Pancreas (tissue), 10 donors: Measurements from ENCODE around the gene COQ8B. TPM values are rescaled to one million over a fixed set of nuclear protein-coding genes. Genes with fewer than 3 reads are reported as not detected.

Experiments
- ATAC-seq, 4 donors: fragments of 200-7000 bp; cut with Tn5 transposase; one replicate each; pipeline versions ENCODE4 v1.8.0 to v1.9.1; 2020; ENCODE audit warnings: mild to moderate bottlenecking in 4 of 4, moderate library complexity in 4 of 4
- DNase-seq, 6 donors: peaks; one replicate each; pipeline ENCODE4 v3.0.0-alpha.2; 2020
- FAIRE-seq: peaks from 2 replicates; lab custom pipeline; 2012; peaks lifted over from hg19 to GRCh38; lab: Jason Lieb, UNC
- H3K27ac ChIP-seq, 4 donors: fragments of 200-600 bp; sonication (generic); 1 replicate in 3 of 4; 2 replicates in 1 of 4; pipeline versions ENCODE4 v1.5.0 to v1.8.0; 2020
- H3K27me3 ChIP-seq, 4 donors: fragments of 200-600 bp; one replicate each; pipeline ENCODE4 v1.8.0; 2021
- H3K36me3 ChIP-seq, 3 donors: fragments of 200-600 bp; sonication (generic) in 1 of 3; one replicate each; pipeline versions ENCODE4 v1.5.0 to v1.8.0; 2020 to 2021
- H3K4me1 ChIP-seq, 3 donors: fragments of 200-600 bp; one replicate each; pipeline ENCODE4 v1.8.0; 2021
- H3K4me3 ChIP-seq, 4 donors: fragments of 200-600 bp; sonication (generic) in 2 of 4; one replicate each; pipeline versions ENCODE4 v1.5.0 to v1.8.0; 2020 to 2021
- H3K9me3 ChIP-seq, 4 donors: fragments of 200-600 bp; one replicate each; pipeline ENCODE4 v1.8.0; 2021
- CTCF ChIP-seq, 4 donors: fragments of 200-600 bp; sonication (generic) in 3 of 4; IDR thresholded peaks; one replicate each; pipeline versions ENCODE4 v1.5.0 to v1.8.0; 2021; ENCODE audit warnings: antibody characterized with exemption in 4 of 4
- WGBS, 2 donors: extraction: QIAGEN DNeasy Blood & Tissue Kit; methylation state at CpG; one replicate each; pipeline ENCODE4 v1.1.7; 2013; 5-methylcytosine and 5-hydroxymethylcytosine counted together
- intact Hi-C, 3 donors: fragments of 100-400 bp; cut with DNase I; formaldehyde crosslinking; loops; one replicate each; pipeline versions ENCODE4 v1.11.1 to v1.14.2; 2022
- polyA plus RNA-seq, 2 donors: library from polyadenylated mRNA; stranded (reverse); fragments of 200-250 nt; gene quantifications; one replicate each; pipeline ENCODE4 v1.2.3, GENCODE V29; 2013
- total RNA-seq, 6 donors: library from RNA; stranded (reverse); fragmentation: NEBNext Ultra II Directional in 4 of 6; extraction: Animal tissue kit (Norgen Biotek cat#: 25700) in 4 of 6; gene quantifications; one replicate each; pipeline versions ENCODE4 v1.2.1 to v1.2.4, GENCODE V29; 2021 to 2023
- donor health status: healthy with polysubstance abuse.
- donor health status: DM: no; HTN: no; CAD: no; lungs with moderate emphysema.
- donor health status: DM: no; HTN: no; CAD: no.
- donor health status: control.
- donor health status: control.
- donor health status: Bipolar disorder and iron deficiency.
- donor health status: DM: yes; HTN: yes; CAD: no.
- donor health status: DM: no; HTN: no; CAD: no.
- donor health status: DM: no; HTN: no; CAD: no.
- donor health status: DM: yes; HTN: yes; CAD: no.

Gene COQ8B
- total and polyA plus RNA-seq, 8 donors, result 12.7 to 44.2 (median 18.0) TPM

GRCh38 chr19:40684280-40684679 is 32.4 kb downstream of the COQ8B start:
- DNase-seq (peak in 1 of 6 donors; percentile 44), FAIRE-seq (no peak), ATAC-seq (no peak)
- H3K27ac ChIP-seq, result no peak overlapping the region
- no peaks in the 10 kb centered on the region for H3K4me1 ChIP-seq
- no peak overlapping the region for H3K4me3 ChIP-seq
- no peaks in the 10 kb centered on the region for H3K9me3 ChIP-seq
- 94 to 95% methylated on average over 32 of the region's 32 CpGs for WGBS, 2 donors
- H3K36me3 ChIP-seq, result no peaks in the 10 kb centered on the region
- H3K27me3 ChIP-seq, result no peaks in the 10 kb centered on the region
- intact Hi-C loops, result no loop called here
- TF ChIP-seq CTCF (IDR thresholded peaks at IDR 0.05), result no peak

GRCh38 chr19:40683437-40683836 is 33.2 kb downstream of the COQ8B start:
- WGBS, 2 donors, result 87 to 93% methylated on average over 9 of the region's 9 CpGs

GRCh38 chr19:40682431-40682964 is 34.2 kb downstream of the COQ8B start:
- Histone ChIP-seq H3K9me3 (no peaks in the 10 kb centered on the region), H3K4me1 (no peaks in the 10 kb centered on the region), H3K27ac (no peak overlapping the region), H3K4me3 (no peak overlapping the region), H3K36me3 (no peaks in the 10 kb centered on the region), H3K27me3 (no peaks in the 10 kb centered on the region)
- FAIRE-seq (no peak), DNase-seq (peak in 1 of 6 donors; percentile 34), ATAC-seq (no peak)
- 88 to 92% methylated on average over 17 to 18 of the region's 18 CpGs for WGBS, 2 donors
- intact Hi-C loops, result no loop called here
- no peak for TF ChIP-seq CTCF (IDR thresholded peaks at IDR 0.05)

More at GRCh38 chr19:40683437-40683836, 33.2 kb downstream of the COQ8B start:
- no peaks in the 10 kb centered on the region for H3K9me3 ChIP-seq
- H3K36me3 ChIP-seq, result no peaks in the 10 kb centered on the region
- DNase-seq, result peak in 1 of 6 donors; percentile 8
- no peaks in the 10 kb centered on the region for H3K4me1 ChIP-seq
- no peak overlapping the region for H3K27ac ChIP-seq
- no peak for FAIRE-seq
- intact Hi-C loops, result no loop called here
- ATAC-seq, result no peak
- H3K27me3 ChIP-seq, result no peaks in the 10 kb centered on the region
- H3K4me3 ChIP-seq, result no peak overlapping the region
- no peak for TF ChIP-seq CTCF (IDR thresholded peaks at IDR 0.05)

GRCh38 chr19:40681039-40681438 is 35.6 kb downstream of the COQ8B start:
- Histone ChIP-seq H3K36me3 (no peaks in the 10 kb centered on the region), H3K27me3 (no peaks in the 10 kb centered on the region), H3K9me3 (no peaks in the 10 kb centered on the region), H3K4me1 (no peaks in the 10 kb centered on the region), H3K4me3 (no peak overlapping the region), H3K27ac (no peak overlapping the region)
- FAIRE-seq (no peak), DNase-seq (peak in 1 of 6 donors; percentile 21), ATAC-seq (no peak)
- intact Hi-C loops, result no loop called here
- no peak for TF ChIP-seq CTCF (IDR thresholded peaks at IDR 0.05)
- 79 to 86% methylated on average over 4 of the region's 4 CpGs for WGBS, 2 donors

- H3K4me1 ChIP-seq, result no peaks in the 10 kb centered on the region
- FAIRE-seq (no peak), ATAC-seq (no peak), DNase-seq (no peak)
- TF ChIP-seq CTCF (IDR thresholded peaks at IDR 0.05), result no peak
- no peak overlapping the region for H3K27ac ChIP-seq
- no peak overlapping the region for H3K4me3 ChIP-seq
- H3K9me3 ChIP-seq, result no peaks in the 10 kb centered on the region
- WGBS, 2 donors, result 93 to 94% methylated on average over 23 of the region's 23 CpGs
- H3K27me3 ChIP-seq, result no peaks in the 10 kb centered on the region
- peaks cover 0 to 13% (median 0%) of the 10 kb centered on the region in 3 donors for H3K36me3 ChIP-seq
- intact Hi-C loops, result no loop called here
These were observed 39.5 kb downstream of the COQ8B start for GRCh38 chr19:40677156-40677555.
